GM10248 (cell line): ENCODE data around the gene KLHL17.

Source experiments
- CTCF ChIA-PET: fragments of 300-600 bp; sonication (Branson Sonifier 250); formaldehyde crosslinking; extraction: SDS; loops from one replicate; lab custom pipeline; 2021; ENCODE audit warnings: antibody characterized with exemption; lab: Yijun Ruan, JAX
- POLR2A ChIA-PET: fragments of 350-650 bp; sonication (Branson Sonifier 250); formaldehyde crosslinking; extraction: SDS; loops from one replicate; lab custom pipeline; 2020; ENCODE audit warnings: antibody characterized with exemption; lab: Yijun Ruan, JAX
- DNase-seq: peaks from one replicate; pipeline ENCODE4 v3.0.0; 2012; ENCODE audit errors: extremely low spot score
- CTCF ChIP-seq: IDR thresholded peaks from 2 replicates; pipeline ENCODE4 v1.5.1; 2012; ENCODE audit warnings: mild to moderate bottlenecking, low read depth; ENCODE audit errors: extremely low read depth, missing control alignments, control extremely low read depth

Gene KLHL17

GRCh38 chr1:966704-967300 is 6.4 kb downstream of the KLHL17 start:
- no peak for TF ChIP-seq CTCF
- POLR2A ChIA-PET = no interaction called here
- peak; percentile 88 for DNase-seq

GRCh38 chr1:967466-968343 is 7.3 kb downstream of the KLHL17 start:
- POLR2A ChIA-PET = no interaction called here
- no peak for TF ChIP-seq CTCF
- CTCF ChIA-PET = interaction anchor here (0.8 to 1.6 kb wide), 3 partner anchors 15 to 63 kb away, joined by 3 to 7 read pairs (median 4); no protein-coding TSS in a partner anchor
- no peak for DNase-seq

More at GRCh38 chr1:966704-967300, 6.4 kb downstream of the KLHL17 start:
- CTCF ChIA-PET = interaction anchor here (0.8 to 1.6 kb wide), 6 partner anchors 9 to 62 kb away, joined by 3 to 7 read pairs (median 4); no protein-coding TSS in a partner anchor

- POLR2A ChIA-PET = no interaction called here
- TF ChIP-seq CTCF = no peak
- CTCF ChIA-PET = no interaction called here
- DNase-seq = no peak
These were observed 9.0 kb downstream of the KLHL17 start for GRCh38 chr1:969260-969855.

- no peak for TF ChIP-seq CTCF
- DNase-seq = no peak
- POLR2A ChIA-PET = no interaction called here
- CTCF ChIA-PET = interaction anchor here (0.8 to 1.8 kb wide), 3 partner anchors 13 to 65 kb away, joined by 3 to 8 read pairs (median 6); no protein-coding TSS in a partner anchor
These were observed 10.0 kb downstream of the KLHL17 start for GRCh38 chr1:970242-970972.

GRCh38 chr1:970973-971730 is 10.8 kb downstream of the KLHL17 start:
- ChIA-PET CTCF (interaction anchor here (1.4 to 1.8 kb wide), 3 partner anchors 12 to 151 kb away, joined by 4 to 8 read pairs (median 6); no protein-coding TSS in a partner anchor), POLR2A (no interaction called here)

More at GRCh38 chr1:970973-971730, 10.8 kb downstream of the KLHL17 start:
- no peak for DNase-seq
- no peak for TF ChIP-seq CTCF
